DND-41 (cell line): ENCODE results near the gene LCT.

Experiments
- ATAC-seq: fragments of 200-7000 bp; cut with Tn5 transposase; 3 replicates; pipeline ENCODE4 v1.9.1; 2021; ENCODE audit warnings: low read depth; ENCODE audit not compliant: insufficient read depth
- DNase-seq: peaks from one replicate; pipeline ENCODE4 v3.0.0-alpha.2; 2020
- H2AFZ ChIP-seq: 2 replicates; pipeline ENCODE4 v1.6.0; 2012; ENCODE audit warnings: low read depth, low read length
- H3K27ac ChIP-seq: 2 replicates; pipeline ENCODE4 v1.5.1; 2012; ENCODE audit warnings: low read length, inconsistent platforms
- H3K27me3 ChIP-seq: fragments of 200-600 bp; sonication (generic); 2 replicates; pipeline ENCODE4 v1.6.0; 2012; ENCODE audit warnings: low read length, mild to moderate bottlenecking, inconsistent platforms; ENCODE audit not compliant: insufficient read depth, poor library complexity
- H3K36me3 ChIP-seq: 2 replicates; pipeline ENCODE4 v1.5.1; 2012; ENCODE audit warnings: low read length, inconsistent platforms; ENCODE audit not compliant: insufficient read depth
- H3K4me1 ChIP-seq: 2 replicates; pipeline ENCODE4 v1.5.1; 2012; ENCODE audit warnings: mild to moderate bottlenecking, low read length; ENCODE audit not compliant: insufficient read depth
- H3K4me2 ChIP-seq: 2 replicates; pipeline ENCODE4 v1.6.0; 2012; ENCODE audit warnings: mild to moderate bottlenecking, moderate library complexity, low read length, inconsistent platforms; ENCODE audit not compliant: insufficient read depth
- H3K4me3 ChIP-seq, 2 experiments: fragments of 200-600 bp in 1 of 2; shearing (Covaris generic) in 1 of 2; 2 replicates each; pipeline ENCODE4 v1.5.1; 2012 to 2016; ENCODE audit warnings: inconsistent platforms in 2 of 2, low read length in 2 of 2, mild to moderate bottlenecking in 2 of 2, low read depth in 1 of 2, moderate library complexity in 1 of 2
- H3K79me2 ChIP-seq: 2 replicates; pipeline ENCODE4 v1.6.0; 2012; ENCODE audit warnings: low read length, inconsistent platforms; ENCODE audit not compliant: insufficient read depth
- H3K9ac ChIP-seq: 2 replicates; pipeline ENCODE4 v1.6.0; 2012; ENCODE audit warnings: low read depth, mild to moderate bottlenecking, inconsistent platforms, low read length, moderate library complexity
- H3K9me3 ChIP-seq: 2 replicates; pipeline ENCODE4 v1.5.1; 2012; ENCODE audit warnings: low read length, moderate library complexity, mild to moderate bottlenecking, inconsistent platforms; ENCODE audit not compliant: insufficient read depth, severe bottlenecking
- H4K20me1 ChIP-seq: 2 replicates; pipeline ENCODE4 v1.6.0; 2012; ENCODE audit warnings: low read length; ENCODE audit not compliant: insufficient read depth
- EZH2 ChIP-seq: IDR thresholded peaks from 3 replicates; pipeline ENCODE4 v1.6.1; 2012; ENCODE audit warnings: borderline replicate concordance, low read depth, mild to moderate bottlenecking, moderate library complexity, low read length, inconsistent platforms; ENCODE audit not compliant: severe bottlenecking
- TF ChIP-seq, protein P1 (sequence below): IDR thresholded peaks from 2 replicates; pipeline ENCODE4 v1.5.1; 2012; ENCODE audit warnings: borderline replicate concordance, low read length, moderate library complexity, mild to moderate bottlenecking; ENCODE audit not compliant: poor library complexity, severe bottlenecking; ENCODE audit errors: extremely low read depth

Gene LCT

DNA sequence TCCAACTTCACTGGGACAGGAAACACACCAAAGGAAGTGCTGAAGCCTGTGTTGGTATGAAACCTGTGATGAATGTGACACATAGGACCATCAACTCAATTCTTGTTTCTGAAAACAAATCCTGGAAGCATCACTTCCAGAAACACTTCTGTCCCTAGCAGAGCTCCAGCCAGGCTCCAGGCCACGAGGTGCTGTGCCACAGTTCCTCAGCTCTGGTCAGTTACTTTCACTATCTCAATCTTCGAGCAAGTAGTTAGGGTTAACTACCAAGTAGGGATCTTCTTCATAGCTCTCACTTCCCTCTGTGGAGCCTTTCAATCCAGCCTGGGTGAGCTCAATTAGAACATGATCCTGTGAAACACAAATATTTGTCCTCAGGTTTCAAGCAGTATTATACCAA lies 3.6 kb upstream of the LCT start:
- TF ChIP-seq, protein P1, sequence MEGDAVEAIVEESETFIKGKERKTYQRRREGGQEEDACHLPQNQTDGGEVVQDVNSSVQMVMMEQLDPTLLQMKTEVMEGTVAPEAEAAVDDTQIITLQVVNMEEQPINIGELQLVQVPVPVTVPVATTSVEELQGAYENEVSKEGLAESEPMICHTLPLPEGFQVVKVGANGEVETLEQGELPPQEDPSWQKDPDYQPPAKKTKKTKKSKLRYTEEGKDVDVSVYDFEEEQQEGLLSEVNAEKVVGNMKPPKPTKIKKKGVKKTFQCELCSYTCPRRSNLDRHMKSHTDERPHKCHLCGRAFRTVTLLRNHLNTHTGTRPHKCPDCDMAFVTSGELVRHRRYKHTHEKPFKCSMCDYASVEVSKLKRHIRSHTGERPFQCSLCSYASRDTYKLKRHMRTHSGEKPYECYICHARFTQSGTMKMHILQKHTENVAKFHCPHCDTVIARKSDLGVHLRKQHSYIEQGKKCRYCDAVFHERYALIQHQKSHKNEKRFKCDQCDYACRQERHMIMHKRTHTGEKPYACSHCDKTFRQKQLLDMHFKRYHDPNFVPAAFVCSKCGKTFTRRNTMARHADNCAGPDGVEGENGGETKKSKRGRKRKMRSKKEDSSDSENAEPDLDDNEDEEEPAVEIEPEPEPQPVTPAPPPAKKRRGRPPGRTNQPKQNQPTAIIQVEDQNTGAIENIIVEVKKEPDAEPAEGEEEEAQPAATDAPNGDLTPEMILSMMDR, result no peak
- no peak for TF ChIP-seq EZH2
- peaks cover 64% of the 10 kb centered on the region for H3K36me3 ChIP-seq
- no peak for DNase-seq
- H3K9me3 ChIP-seq, result no peaks in the 10 kb centered on the region
- no peaks in the 10 kb centered on the region for H3K27me3 ChIP-seq
- no peak overlapping the region for H3K4me2 ChIP-seq
- H3K79me2 ChIP-seq, result no peaks in the 10 kb centered on the region; the same call in 1 of the 2 replicates
- no peak overlapping the region for H3K4me3 ChIP-seq
- ATAC-seq, result no peak
- no peak overlapping the region for H2AFZ ChIP-seq
- H4K20me1 ChIP-seq, result peaks cover 8% of the 10 kb centered on the region; the same call in 1 of the 2 replicates
- H3K4me1 ChIP-seq, result peaks cover 15% of the 10 kb centered on the region
- H3K27ac ChIP-seq, result peak overlapping the region; percentile 4; the same call in 1 of the 2 replicates
- no peak overlapping the region for H3K9ac ChIP-seq

DNA sequence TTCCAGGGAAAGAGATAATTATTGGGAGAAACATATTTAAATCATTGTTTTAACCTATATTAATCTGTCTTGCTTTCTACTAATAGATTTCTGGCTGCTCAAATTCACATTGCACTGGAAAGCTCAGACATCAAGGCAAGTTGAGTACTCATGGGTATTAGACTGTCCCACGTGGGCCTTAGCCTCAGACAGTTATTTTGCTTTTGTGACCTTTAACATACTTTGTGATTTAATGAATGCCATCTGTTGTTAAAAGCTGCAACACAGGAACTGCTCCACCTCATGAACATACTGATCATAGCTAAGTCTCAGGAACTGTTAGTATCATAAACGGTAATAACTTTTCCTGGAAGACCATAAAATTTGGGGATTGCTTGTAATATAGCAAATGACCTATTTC lies 2.7 kb upstream of the LCT start:
- Histone ChIP-seq H2AFZ (no peak overlapping the region), H3K79me2 (no peaks in the 10 kb centered on the region; the same call in 1 of the 2 replicates), H3K4me1 (peaks cover 23% of the 10 kb centered on the region), H3K36me3 (peaks cover 55% of the 10 kb centered on the region), H3K27me3 (no peaks in the 10 kb centered on the region), H3K4me3 (no peak overlapping the region), H3K4me2 (no peak overlapping the region), H3K9ac (no peak overlapping the region), H3K27ac (no peak overlapping the region), H3K9me3 (no peaks in the 10 kb centered on the region), H4K20me1 (peaks cover 5% of the 10 kb centered on the region; the same call in 1 of the 2 replicates)
- ATAC-seq, result no peak
- no peak for TF ChIP-seq EZH2
- TF ChIP-seq, protein P1, result no peak
- no peak for DNase-seq

DNA sequence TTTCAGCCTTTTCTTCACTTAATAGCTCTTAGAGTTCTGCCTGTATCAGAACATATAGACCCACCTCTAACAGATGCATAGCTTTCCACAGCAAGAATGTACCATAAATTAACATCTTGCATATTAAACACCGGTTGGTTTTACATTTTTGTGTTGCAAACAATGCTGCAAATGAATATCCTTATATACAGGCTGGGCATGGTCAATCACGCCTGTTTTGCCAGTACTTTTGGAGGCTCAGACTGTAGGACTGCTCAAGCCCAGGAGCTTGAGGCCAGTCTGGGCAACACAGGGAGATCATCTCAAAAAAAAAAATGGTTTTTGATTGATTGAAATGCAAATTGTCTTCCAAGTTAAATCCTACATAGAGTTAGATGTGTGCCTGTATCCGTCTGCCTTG lies 1.5 kb upstream of the LCT start:
- no peak for ATAC-seq
- no peak overlapping the region for H3K4me2 ChIP-seq

More for the DNA sequence above, 1.5 kb upstream of the LCT start:
- Histone ChIP-seq H3K9ac (no peak overlapping the region), H3K36me3 (peaks cover 43% of the 10 kb centered on the region), H3K4me1 (peaks cover 28% of the 10 kb centered on the region), H3K27ac (no peak overlapping the region), H3K4me3 (no peak overlapping the region), H2AFZ (no peak overlapping the region), H3K79me2 (no peaks in the 10 kb centered on the region; the same call in 1 of the 2 replicates), H3K27me3 (no peaks in the 10 kb centered on the region), H3K9me3 (no peaks in the 10 kb centered on the region), H4K20me1 (peaks cover 5% of the 10 kb centered on the region; the same call in 1 of the 2 replicates)
- DNase-seq, result no peak
- TF ChIP-seq, protein P1, result no peak
- no peak for TF ChIP-seq EZH2
